Body of pancreas (tissue), 4 donors: Measurements from ENCODE around the gene ATG4A. TPM values are rescaled to one million over a fixed set of nuclear protein-coding genes. Genes with fewer than 3 reads are reported as not detected.

Source experiments
- ATAC-seq: fragments of 150-250 bp; one replicate; pipeline ENCODE4 v1.9.1; 2016
- DNase-seq, 4 donors: peaks; one replicate each; pipeline ENCODE4 v3.0.0-alpha.2; 2019
- H3K27ac ChIP-seq, 4 donors: fragments of 200-600 bp; sonication (generic); 1 replicate in 3 of 4; 2 replicates in 1 of 4; pipeline versions ENCODE4 v1.5.1 to v1.6.1; 2016 to 2019; ENCODE audit warnings: mild to moderate bottlenecking in 1 of 4, mixed read lengths in 1 of 4, moderate library complexity in 1 of 4
- H3K27me3 ChIP-seq, 2 donors: fragments of 200-600 bp; sonication (generic); one replicate each; pipeline ENCODE4 v1.6.0; 2016; ENCODE audit warnings: mild to moderate bottlenecking in 1 of 2
- H3K36me3 ChIP-seq, 2 donors: fragments of 200-600 bp; sonication (generic); replicated peaks in 1 of 2; 2 replicates each; pipeline ENCODE4 v1.5.1; 2016; ENCODE audit warnings: low read depth in 2 of 2; ENCODE audit not compliant: insufficient read depth in 1 of 2
- H3K4me1 ChIP-seq: fragments of 200-600 bp; sonication (generic); one replicate; pipeline ENCODE4 v1.6.0; 2016
- H3K4me3 ChIP-seq, 2 donors: fragments of 200-600 bp; sonication (generic); 1 replicate in 1 of 2; 2 replicates in 1 of 2; pipeline ENCODE4 v1.5.1; 2016 to 2019
- H3K9me3 ChIP-seq, 3 donors: fragments of 200-600 bp; sonication (generic); 1 replicate in 2 of 3; 2 replicates in 1 of 3; pipeline ENCODE4 v1.5.1; 2016
- POLR2A ChIP-seq, 3 donors: fragments of 450-650 bp; IDR thresholded peaks; one replicate each; pipeline ENCODE4 v1.6.1; 2016; ENCODE audit warnings: antibody characterized with exemption in 3 of 3, mild to moderate bottlenecking in 2 of 3
- WGBS, 2 donors: methylation state at CpG; one replicate each; pipeline ENCODE4 v1.1.5; 2017; 5-methylcytosine and 5-hydroxymethylcytosine counted together
- intact Hi-C: fragments of 100-400 bp; cut with DNase I; formaldehyde crosslinking; loops from one replicate; pipeline ENCODE4 v1.15.1; 2023
- total RNA-seq, 2 donors: library from RNA; depleted of rRNA; stranded (reverse); fragments of >200 nt; gene quantifications; one replicate each; pipeline ENCODE4 v1.1.0, GENCODE V29; 2016
- TF ChIP-seq, protein P1 (sequence below), 7 experiments: fragments of 450-650 bp in 4 of 7; fragments of 200-600 bp in 3 of 7; sonication (generic) in 3 of 7; IDR thresholded peaks; one replicate each; pipeline ENCODE4 v1.5.1; 2016 to 2019; ENCODE audit warnings: antibody characterized with exemption in 7 of 7

ATG4A gene
- total RNA-seq, 2 donors from 2014 or later: 11.2 to 31.6 TPM

DNA sequence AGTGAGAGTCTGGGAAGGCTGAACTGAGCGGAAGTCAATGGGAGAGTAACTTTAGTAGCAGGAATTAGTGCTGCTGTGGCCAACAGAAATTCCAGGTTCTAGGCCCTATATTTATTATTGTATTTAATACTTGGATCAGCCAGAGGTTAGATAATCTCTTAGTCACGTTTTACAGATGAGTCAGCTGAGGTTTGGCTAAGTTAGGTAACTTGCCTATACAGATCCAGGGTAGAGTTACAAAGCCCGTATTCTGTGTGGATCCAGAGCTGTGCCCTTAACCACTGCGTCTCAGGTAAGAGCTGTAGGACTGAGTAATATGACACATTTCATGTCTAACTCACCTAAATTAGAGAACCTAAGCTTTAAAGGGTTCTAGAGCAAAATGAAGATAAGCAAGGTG is 20.7 kb upstream of the ATG4A start:
- no peaks in the 10 kb centered on the region for H3K27me3 ChIP-seq
- no peaks in the 10 kb centered on the region for H3K4me1 ChIP-seq
- 54 to 70% methylated on average over 4 of the region's 4 CpGs for WGBS, 2 donors
- TF ChIP-seq, protein P1, sequence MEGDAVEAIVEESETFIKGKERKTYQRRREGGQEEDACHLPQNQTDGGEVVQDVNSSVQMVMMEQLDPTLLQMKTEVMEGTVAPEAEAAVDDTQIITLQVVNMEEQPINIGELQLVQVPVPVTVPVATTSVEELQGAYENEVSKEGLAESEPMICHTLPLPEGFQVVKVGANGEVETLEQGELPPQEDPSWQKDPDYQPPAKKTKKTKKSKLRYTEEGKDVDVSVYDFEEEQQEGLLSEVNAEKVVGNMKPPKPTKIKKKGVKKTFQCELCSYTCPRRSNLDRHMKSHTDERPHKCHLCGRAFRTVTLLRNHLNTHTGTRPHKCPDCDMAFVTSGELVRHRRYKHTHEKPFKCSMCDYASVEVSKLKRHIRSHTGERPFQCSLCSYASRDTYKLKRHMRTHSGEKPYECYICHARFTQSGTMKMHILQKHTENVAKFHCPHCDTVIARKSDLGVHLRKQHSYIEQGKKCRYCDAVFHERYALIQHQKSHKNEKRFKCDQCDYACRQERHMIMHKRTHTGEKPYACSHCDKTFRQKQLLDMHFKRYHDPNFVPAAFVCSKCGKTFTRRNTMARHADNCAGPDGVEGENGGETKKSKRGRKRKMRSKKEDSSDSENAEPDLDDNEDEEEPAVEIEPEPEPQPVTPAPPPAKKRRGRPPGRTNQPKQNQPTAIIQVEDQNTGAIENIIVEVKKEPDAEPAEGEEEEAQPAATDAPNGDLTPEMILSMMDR (IDR thresholded peaks at IDR 0.05): no peak
- TF ChIP-seq POLR2A (IDR thresholded peaks at IDR 0.05): no peak
- no peak overlapping the region for H3K4me3 ChIP-seq
- no peak for ATAC-seq
- H3K9me3 ChIP-seq: no peaks in the 10 kb centered on the region
- intact Hi-C loops: loop anchor here (5.0 kb wide), 1 partner anchor 54 kb away; no protein-coding TSS in a partner anchor
- no peaks in the 10 kb centered on the region for H3K36me3 ChIP-seq
- H3K27ac ChIP-seq: no peak overlapping the region
- DNase-seq: no peak

DNA sequence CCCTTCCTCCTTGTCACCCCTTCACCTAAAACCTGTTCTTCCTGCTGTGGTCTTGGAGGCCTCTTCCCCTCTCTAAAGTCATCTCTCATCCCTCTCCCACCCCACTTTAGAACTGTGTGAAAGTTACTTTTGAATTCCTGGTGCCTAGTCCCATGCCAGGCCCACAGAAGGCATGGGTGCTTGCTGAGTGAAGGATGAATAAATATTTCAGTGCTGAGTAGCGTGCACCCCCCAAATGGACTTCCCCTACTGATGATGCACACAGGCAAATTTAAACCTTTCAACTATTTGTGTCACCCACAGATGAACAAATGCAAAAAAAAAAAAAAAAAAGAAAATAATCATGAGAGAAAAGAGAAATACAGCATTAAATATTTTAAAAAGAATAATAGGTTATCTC is 20.0 kb upstream of the ATG4A start:
- H3K9me3 ChIP-seq: no peaks in the 10 kb centered on the region
- no peak overlapping the region for H3K4me3 ChIP-seq
- no peak for TF ChIP-seq POLR2A (IDR thresholded peaks at IDR 0.05)
- TF ChIP-seq, protein P1 (IDR thresholded peaks at IDR 0.05): no peak
- WGBS, 2 donors: 88 to 94% methylated on average over 1 of the region's 1 CpG
- H3K4me1 ChIP-seq: no peaks in the 10 kb centered on the region
- H3K27ac ChIP-seq: no peak overlapping the region
- ATAC-seq (no peak), DNase-seq (no peak)
- no peaks in the 10 kb centered on the region for H3K27me3 ChIP-seq
- H3K36me3 ChIP-seq: no peaks in the 10 kb centered on the region
- intact Hi-C loops: loop anchor here (5.0 kb wide), 1 partner anchor 54 kb away; no protein-coding TSS in a partner anchor

DNA sequence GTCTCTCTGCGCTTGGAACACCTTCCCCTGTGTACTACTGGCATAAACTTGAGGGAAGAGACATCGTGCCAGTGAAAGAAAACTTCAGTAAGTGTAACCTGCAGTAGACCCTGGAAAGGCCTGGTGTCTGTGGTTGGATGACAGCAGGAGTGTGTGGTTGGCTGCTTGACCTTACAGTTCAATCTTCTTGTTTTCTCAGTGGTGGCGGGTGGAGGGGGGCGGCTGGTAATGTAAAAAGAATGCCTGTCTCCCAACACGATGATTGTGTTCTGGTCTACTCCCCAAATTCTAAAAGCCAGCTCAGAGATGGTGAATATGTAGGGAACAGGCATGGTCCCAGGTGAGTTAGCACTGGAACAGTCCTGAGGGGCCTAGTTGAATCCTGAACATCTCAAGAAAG is 18.8 kb upstream of the ATG4A start:
- DNase-seq: no peak
- intact Hi-C loops: loop anchor here (5.0 kb wide), 1 partner anchor 55 kb away; no protein-coding TSS in a partner anchor
- Histone ChIP-seq H3K4me1 (no peaks in the 10 kb centered on the region), H3K4me3 (no peak overlapping the region), H3K9me3 (no peaks in the 10 kb centered on the region), H3K27ac (no peak overlapping the region), H3K36me3 (no peaks in the 10 kb centered on the region), H3K27me3 (no peaks in the 10 kb centered on the region)
- ATAC-seq: no peak
- TF ChIP-seq, protein P1 (IDR thresholded peaks at IDR 0.05): no peak
- no peak for TF ChIP-seq POLR2A (IDR thresholded peaks at IDR 0.05)
- 73 to 85% methylated on average over 4 to 5 of the region's 5 CpGs for WGBS, 2 donors

DNA sequence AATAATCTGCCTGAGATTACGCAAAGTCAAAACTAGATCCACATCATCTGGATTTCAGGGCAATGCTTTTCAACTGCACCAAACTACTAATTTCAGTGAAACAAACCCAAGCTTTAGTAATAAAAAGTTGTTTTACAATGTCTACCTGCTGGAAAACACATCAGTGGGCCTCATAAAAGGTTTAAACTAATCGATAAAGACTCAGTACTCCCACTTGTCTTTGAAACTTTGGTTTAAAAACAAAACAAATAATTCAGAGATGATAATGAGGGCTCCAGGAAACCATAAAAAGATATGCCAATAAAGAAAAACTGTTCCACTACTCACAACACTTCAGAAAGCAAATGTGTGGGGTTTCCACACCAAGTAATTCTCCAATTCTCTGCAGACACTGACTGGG is 10.5 kb upstream of the ATG4A start:
- TF ChIP-seq POLR2A (IDR thresholded peaks at IDR 0.05): no peak
- TF ChIP-seq, protein P1 (IDR thresholded peaks at IDR 0.05): no peak
- Histone ChIP-seq H3K9me3 (no peaks in the 10 kb centered on the region), H3K4me1 (no peaks in the 10 kb centered on the region), H3K27ac (no peak overlapping the region), H3K36me3 (no peaks in the 10 kb centered on the region), H3K27me3 (no peaks in the 10 kb centered on the region), H3K4me3 (no peak overlapping the region)
- ATAC-seq (no peak), DNase-seq (no peak)
- 91% methylated on average over 2 of the region's 2 CpGs for WGBS, 2 donors
- intact Hi-C loops: no loop called here

- Histone ChIP-seq H3K36me3 (no peaks in the 10 kb centered on the region), H3K27ac (no peak overlapping the region), H3K4me3 (no peak overlapping the region), H3K4me1 (no peaks in the 10 kb centered on the region), H3K9me3 (no peaks in the 10 kb centered on the region), H3K27me3 (no peaks in the 10 kb centered on the region)
- no peak for TF ChIP-seq POLR2A (IDR thresholded peaks at IDR 0.05)
- TF ChIP-seq, protein P1 (IDR thresholded peaks at IDR 0.05): no peak
- DNase-seq (no peak), ATAC-seq (no peak)
- intact Hi-C loops: no loop called here
- WGBS, 2 donors: 86 to 88% methylated on average over 5 to 6 of the region's 6 CpGs
Observed at GRCh38 chrX:108087792-108088191, 3.8 kb upstream of the ATG4A start.
